ENCODE data around the gene GIMAP2. TPM values are rescaled to one million over a fixed set of nuclear protein-coding genes. Genes with fewer than 3 reads are reported as not detected.

GIMAP2 gene
- polyA plus RNA-seq, 3 donors = 45.6 to 63.8 (median 47.0) TPM

DNA sequence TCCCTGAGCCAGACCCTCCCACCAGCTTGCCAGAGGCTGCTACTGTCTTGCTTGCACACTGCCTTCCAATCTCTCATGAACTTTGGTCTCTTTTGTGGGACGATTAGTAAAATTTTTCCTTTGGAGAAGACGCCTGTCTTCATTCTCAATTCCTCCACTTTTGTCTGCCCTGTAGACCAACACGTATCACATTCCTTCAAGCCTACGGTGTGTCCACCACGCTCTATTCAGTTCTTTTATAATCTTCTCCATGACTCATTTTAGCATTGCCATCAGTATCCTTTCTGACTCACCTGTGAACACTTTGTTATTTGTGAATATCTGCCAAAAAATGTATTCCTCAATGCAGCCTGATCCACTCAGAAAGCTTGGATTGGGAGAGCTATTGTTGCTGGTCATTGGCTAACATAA lies 53.1 kb downstream of the GIMAP2 start:
- H3K27ac Mint-ChIP-seq = peak overlapping the region in 4 of 7 donors; percentile 60 to 93 (median 89)
- Histone ChIP-seq H3K27me3 (ENCODE audit: control insufficient read depth in 2 of 2, insufficient read depth in 2 of 2, low read length in 2 of 2) (no peaks in the 10 kb centered on the region), H3K79me2 (ENCODE audit: insufficient read depth, low read length) (peaks cover 33% of the 10 kb centered on the region), H3K9me3 (replicated peaks in 1 of 2; ENCODE audit: control insufficient read depth in 1 of 2, insufficient read depth in 1 of 2, low read length in 2 of 2) (no peaks in the 10 kb centered on the region), H4K20me1 (ENCODE audit: insufficient read depth, low read length) (peaks cover 53% of the 10 kb centered on the region), H2AFZ (ENCODE audit: insufficient read depth, low read depth, low read length, poor library complexity, severe bottlenecking) (no peak overlapping the region), H3K4me1 (ENCODE audit: control insufficient read depth in 1 of 2, insufficient read depth in 2 of 2, low read length in 2 of 2) (peaks cover 32 to 46% of the 10 kb centered on the region in 2 donors), H3K4me2 (replicated peaks; ENCODE audit: extremely low read depth, low read length, poor library complexity, severe bottlenecking) (peak overlapping the region; percentile 88), H3K36me3 (replicated peaks in 1 of 2; ENCODE audit: control insufficient read depth in 1 of 2, insufficient read depth in 2 of 2, low read length in 2 of 2) (peaks cover 31 to 34% of the 10 kb centered on the region in 2 donors), H3K27ac (ENCODE audit: low read depth in 1 of 2, low read length in 2 of 2) (peak overlapping the region in 1 of 2 donors; percentile 89), H3K4me3 (replicated peaks in 1 of 3; ENCODE audit: low read depth in 2 of 3, low read length in 3 of 3) (peak overlapping the region; percentile 64 to 92 (median 87)), H3K9ac (ENCODE audit: insufficient read depth, low read length, poor library complexity, severe bottlenecking) (peak overlapping the region; percentile 69)
- intact Hi-C loops (cut with micrococcal nuclease) = no loop called here
- DNase-seq = peak in 1 of 3 donors; percentile 42
- 82% methylated on average over 3 of the region's 5 CpGs for WGBS (ENCODE audit: insufficient coverage)
- peaks cover 0 to 3% (median 2%) of the 10 kb centered on the region in 3 donors for H3K27me3 Mint-ChIP-seq (ENCODE audit: low read depth in 3 of 3)
- peak overlapping the region; percentile 95 to 99 for H3K4me3 Mint-ChIP-seq
- peaks cover 0 to 8% (median 3%) of the 10 kb centered on the region in 7 donors for H3K9me3 Mint-ChIP-seq
- H3K4me1 Mint-ChIP-seq = peaks cover 73% of the 10 kb centered on the region
- peaks cover 37 to 39% of the 10 kb centered on the region in 2 donors for H3K36me3 Mint-ChIP-seq
- TF ChIP-seq, protein P1, sequence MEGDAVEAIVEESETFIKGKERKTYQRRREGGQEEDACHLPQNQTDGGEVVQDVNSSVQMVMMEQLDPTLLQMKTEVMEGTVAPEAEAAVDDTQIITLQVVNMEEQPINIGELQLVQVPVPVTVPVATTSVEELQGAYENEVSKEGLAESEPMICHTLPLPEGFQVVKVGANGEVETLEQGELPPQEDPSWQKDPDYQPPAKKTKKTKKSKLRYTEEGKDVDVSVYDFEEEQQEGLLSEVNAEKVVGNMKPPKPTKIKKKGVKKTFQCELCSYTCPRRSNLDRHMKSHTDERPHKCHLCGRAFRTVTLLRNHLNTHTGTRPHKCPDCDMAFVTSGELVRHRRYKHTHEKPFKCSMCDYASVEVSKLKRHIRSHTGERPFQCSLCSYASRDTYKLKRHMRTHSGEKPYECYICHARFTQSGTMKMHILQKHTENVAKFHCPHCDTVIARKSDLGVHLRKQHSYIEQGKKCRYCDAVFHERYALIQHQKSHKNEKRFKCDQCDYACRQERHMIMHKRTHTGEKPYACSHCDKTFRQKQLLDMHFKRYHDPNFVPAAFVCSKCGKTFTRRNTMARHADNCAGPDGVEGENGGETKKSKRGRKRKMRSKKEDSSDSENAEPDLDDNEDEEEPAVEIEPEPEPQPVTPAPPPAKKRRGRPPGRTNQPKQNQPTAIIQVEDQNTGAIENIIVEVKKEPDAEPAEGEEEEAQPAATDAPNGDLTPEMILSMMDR (IDR thresholded peaks at IDR 0.05) = no peak

- Histone ChIP-seq H3K36me3 (replicated peaks in 1 of 2; ENCODE audit: control insufficient read depth in 1 of 2, insufficient read depth in 2 of 2, low read length in 2 of 2) (peaks cover 35 to 39% of the 10 kb centered on the region in 2 donors), H3K27ac (ENCODE audit: low read depth in 1 of 2, low read length in 2 of 2) (peak overlapping the region in 1 of 2 donors; percentile 89), H3K9ac (ENCODE audit: insufficient read depth, low read length, poor library complexity, severe bottlenecking) (peak overlapping the region; percentile 69), H2AFZ (ENCODE audit: insufficient read depth, low read depth, low read length, poor library complexity, severe bottlenecking) (no peak overlapping the region), H3K27me3 (ENCODE audit: control insufficient read depth in 2 of 2, insufficient read depth in 2 of 2, low read length in 2 of 2) (no peaks in the 10 kb centered on the region), H3K4me3 (replicated peaks in 1 of 3; ENCODE audit: low read depth in 2 of 3, low read length in 3 of 3) (peak overlapping the region; percentile 64 to 92 (median 87)), H4K20me1 (ENCODE audit: insufficient read depth, low read length) (peaks cover 58% of the 10 kb centered on the region), H3K79me2 (ENCODE audit: insufficient read depth, low read length) (peaks cover 33% of the 10 kb centered on the region), H3K4me2 (replicated peaks; ENCODE audit: extremely low read depth, low read length, poor library complexity, severe bottlenecking) (peak overlapping the region; percentile 88), H3K4me1 (ENCODE audit: control insufficient read depth in 1 of 2, insufficient read depth in 2 of 2, low read length in 2 of 2) (peaks cover 32 to 46% of the 10 kb centered on the region in 2 donors), H3K9me3 (replicated peaks in 1 of 2; ENCODE audit: control insufficient read depth in 1 of 2, insufficient read depth in 1 of 2, low read length in 2 of 2) (no peaks in the 10 kb centered on the region)
- DNase-seq = no peak
- intact Hi-C loops (cut with micrococcal nuclease) = no loop called here
- Mint-ChIP-seq H3K4me3 (peak overlapping the region; percentile 95 to 99), H3K27me3 (ENCODE audit: low read depth in 3 of 3) (peaks cover 0 to 3% (median 2%) of the 10 kb centered on the region in 3 donors), H3K9me3 (peaks cover 0 to 8% (median 3%) of the 10 kb centered on the region in 7 donors), H3K4me1 (peaks cover 73% of the 10 kb centered on the region), H3K36me3 (peaks cover 41 to 43% of the 10 kb centered on the region in 2 donors), H3K27ac (peak overlapping the region in 1 of 7 donors; percentile 90)
- TF ChIP-seq, protein P1 (IDR thresholded peaks at IDR 0.05) = no peak
Observed at GRCh38 chr7:150739033-150739432, 53.5 kb downstream of the GIMAP2 start.

Measured in CD14-positive monocyte (primary cell).